Measurements from ENCODE around the gene MYO5C. TPM values are rescaled to one million over a fixed set of nuclear protein-coding genes. Genes with fewer than 3 reads are reported as not detected.

Gene MYO5C
- total RNA-seq, 1 donor from 2014 or later, result 8.5 TPM

DNA sequence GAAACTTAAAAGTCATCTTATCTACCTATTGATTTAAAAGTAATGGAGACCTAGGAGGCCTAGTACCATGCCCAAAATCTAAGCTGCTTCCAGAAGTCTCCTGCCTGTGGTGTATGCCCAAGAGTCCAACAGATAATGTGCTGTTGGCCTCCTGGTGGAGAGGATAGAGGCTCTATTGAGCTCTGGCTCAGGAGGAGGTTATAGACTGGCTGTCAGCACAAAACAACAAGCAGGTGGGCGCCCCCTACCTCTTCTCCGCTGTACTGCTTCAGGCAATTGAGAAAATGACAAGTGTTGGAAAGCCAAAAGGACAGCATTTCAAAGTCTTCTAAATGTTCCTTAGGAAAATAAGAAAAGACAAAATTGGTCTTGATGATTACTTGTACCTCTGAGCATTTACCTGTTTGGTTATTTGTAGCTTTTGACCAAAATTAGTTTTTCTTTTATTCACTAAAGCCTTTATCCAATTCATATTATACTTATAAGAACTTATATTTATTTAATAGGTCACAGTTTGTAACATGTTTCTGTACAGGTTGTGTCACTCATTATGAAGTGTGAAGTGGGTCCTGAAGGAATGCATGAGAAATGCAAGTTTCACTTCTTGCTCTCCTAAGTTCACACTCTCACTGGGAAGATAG, 87.2 kb downstream of the MYO5C start:
- DNase-seq (ENCODE audit: low read depth in 2 of 2), result peak; percentile 71 to 78

GRCh38 chr15:52207191-52207590, 88.4 kb downstream of the MYO5C start:
- no peak for DNase-seq (ENCODE audit: low read depth in 2 of 2)

GRCh38 chr15:52206446-52206845, 89.2 kb downstream of the MYO5C start:
- no peak for DNase-seq (ENCODE audit: low read depth in 2 of 2)

DNA sequence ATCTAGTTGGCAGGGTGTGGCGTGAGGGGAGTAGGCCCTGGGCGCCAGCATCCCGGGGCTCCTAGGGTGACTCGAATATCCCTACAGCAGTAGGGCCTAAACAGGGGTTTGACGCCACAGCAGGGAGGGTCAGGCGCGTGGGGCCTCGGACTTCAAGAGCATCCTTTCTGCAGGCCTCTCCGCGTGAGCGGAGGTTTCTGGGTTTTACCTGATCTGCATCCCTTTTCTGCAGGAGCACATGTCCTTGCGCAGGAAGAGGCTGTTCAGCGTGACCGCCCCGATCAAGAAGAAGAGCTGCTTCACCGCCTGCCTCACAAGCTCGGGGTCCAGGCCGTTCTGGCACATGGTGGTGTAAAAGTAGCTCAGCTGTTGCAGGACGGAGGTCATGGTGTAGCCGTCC, 90.9 kb downstream of the MYO5C start:
- no peak for DNase-seq (ENCODE audit: low read depth in 2 of 2)

GRCh38 chr15:52200831-52201365, 94.7 kb downstream of the MYO5C start:
- DNase-seq (ENCODE audit: low read depth in 2 of 2), result peak; percentile 5 to 54

DNA sequence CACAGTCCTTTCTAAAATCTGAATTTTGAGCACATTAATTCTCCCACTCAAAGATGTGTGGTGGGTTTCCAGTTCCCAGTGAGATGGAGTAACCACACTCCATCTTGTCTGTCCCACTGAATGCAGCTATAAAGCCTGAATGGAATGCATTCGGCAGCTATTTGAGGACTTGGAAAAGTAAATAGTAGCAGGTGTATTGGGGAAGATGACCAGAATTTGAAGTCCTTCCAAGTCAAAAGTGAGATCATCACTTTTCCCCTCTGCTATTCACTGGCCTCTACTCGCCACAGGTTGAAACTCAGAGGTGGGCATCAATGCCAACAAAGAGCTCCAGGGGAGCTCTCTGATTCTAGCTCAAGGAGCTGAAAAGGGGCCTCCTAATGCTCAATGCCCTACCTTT, 96.3 kb downstream of the MYO5C start:
- DNase-seq (ENCODE audit: low read depth in 2 of 2), result no peak

DNA sequence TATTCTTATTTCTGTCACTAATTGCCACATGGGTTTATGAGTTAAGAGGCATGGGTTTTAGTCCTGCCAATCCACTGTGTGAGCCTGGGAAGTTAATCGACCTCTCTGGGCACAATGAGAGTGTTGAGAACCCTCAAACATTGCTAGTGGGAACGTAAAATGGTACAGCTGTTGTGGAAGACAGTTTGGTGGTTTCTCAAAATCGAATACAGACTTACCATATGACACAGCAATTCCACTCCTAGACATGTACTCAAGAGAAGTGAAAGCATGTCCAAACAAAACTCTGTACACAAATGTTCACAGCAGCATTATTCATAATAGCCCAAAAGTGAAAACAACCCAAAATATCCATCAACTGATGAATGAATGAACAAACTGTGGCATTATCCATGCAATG, 98.7 kb downstream of the MYO5C start:
- DNase-seq (ENCODE audit: low read depth in 2 of 2), result no peak

- DNase-seq (ENCODE audit: low read depth in 2 of 2), result peak in 1 of 2 donors; percentile 18
Measured at GRCh38 chr15:52193791-52194190, 101.8 kb downstream of the MYO5C start.

DNA sequence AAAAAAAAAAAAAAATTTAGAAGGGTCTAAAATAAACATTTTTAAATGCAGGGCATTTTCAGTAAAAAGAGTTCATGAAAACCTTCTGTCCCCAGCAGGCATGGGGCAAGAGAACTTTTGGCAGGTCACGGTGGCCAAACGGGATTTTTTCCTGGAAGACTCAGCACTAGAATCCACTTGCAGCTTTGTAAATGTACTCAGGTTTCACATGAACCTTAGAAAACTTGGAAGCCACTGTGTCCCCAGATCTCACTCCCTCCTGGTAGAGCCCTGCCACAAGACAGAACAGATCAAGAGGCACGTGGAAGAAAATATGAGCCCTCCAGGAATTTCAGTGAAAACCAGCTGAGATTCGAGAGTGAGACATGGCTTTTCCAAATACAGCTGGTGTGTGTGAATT, 102.3 kb downstream of the MYO5C start:
- DNase-seq (ENCODE audit: low read depth in 2 of 2), result no peak

DNA sequence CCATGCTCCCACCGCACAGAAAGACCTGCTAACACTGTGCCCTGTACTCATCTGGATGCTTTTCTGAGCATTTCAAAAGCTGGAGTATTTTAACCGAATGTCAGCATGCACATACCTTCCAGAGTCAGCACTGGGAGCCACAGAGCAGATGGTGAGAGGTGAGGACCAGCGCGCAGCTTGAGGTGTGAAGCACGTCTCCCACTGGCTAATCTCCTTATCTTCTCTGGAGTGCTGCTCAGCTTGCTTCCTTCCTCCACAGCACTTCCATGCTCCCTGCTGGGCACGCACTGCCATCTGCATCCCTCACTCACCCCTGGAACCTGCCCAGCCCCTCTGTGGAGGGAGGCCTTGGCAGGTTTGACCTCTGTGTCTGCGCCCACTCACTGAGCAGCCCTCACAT, 104.4 kb downstream of the MYO5C start, which contains the start of gene GNB5:
GNB5 (minus strand) TSS at position 186 of the 400 bp plus-strand sequence. CDS start 6,716 bp downstream, outside the sequence.
- no peak for DNase-seq (ENCODE audit: low read depth in 2 of 2)

DNA sequence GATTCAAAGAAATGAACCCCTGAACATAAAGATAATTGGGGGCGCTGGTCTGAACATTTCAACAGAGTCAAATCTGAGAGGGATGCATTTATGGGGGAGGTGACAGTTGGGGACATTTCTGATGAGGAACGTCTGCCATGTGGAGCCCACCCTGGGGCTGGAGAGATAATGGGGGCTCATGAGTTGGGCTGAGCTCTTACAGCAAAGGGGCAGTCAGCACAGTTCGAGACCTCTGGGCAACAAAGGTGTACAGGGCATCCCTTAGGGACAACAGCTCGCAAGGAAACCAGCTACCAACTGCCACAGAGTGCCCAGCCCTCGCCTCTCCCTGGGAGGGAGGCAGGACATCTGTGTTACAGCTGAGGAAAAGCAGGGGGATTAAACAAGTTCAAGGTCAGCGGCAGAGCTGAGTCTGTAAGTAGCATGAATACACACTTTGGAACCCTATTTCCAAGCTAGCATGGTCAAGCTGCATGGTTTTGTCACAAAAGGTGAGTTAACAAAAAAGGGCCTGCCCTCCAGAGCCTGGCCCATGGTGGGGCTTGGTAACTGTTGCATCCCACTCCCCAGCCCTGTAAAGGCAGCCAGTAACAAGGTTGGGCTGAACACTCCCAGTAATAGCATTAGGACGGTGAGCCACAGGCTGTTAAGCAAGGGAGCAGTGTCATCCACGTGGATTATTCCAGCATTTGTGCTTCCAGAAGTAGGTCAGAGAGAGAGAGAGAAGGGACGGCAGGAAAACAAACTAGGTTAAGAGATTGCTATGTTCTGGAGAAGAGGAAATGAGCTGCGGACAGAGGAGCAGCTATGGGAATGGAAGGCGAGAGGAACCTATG, 108.7 kb downstream of the MYO5C start:
- DNase-seq (ENCODE audit: low read depth in 2 of 2), result no peak

- no peak for DNase-seq (ENCODE audit: low read depth in 2 of 2)
Measured at GRCh38 chr15:52185151-52185561, 110.4 kb downstream of the MYO5C start.

- DNase-seq (ENCODE audit: low read depth in 2 of 2), result no peak
Measured at GRCh38 chr15:52184721-52185120, 110.9 kb downstream of the MYO5C start.

DNA sequence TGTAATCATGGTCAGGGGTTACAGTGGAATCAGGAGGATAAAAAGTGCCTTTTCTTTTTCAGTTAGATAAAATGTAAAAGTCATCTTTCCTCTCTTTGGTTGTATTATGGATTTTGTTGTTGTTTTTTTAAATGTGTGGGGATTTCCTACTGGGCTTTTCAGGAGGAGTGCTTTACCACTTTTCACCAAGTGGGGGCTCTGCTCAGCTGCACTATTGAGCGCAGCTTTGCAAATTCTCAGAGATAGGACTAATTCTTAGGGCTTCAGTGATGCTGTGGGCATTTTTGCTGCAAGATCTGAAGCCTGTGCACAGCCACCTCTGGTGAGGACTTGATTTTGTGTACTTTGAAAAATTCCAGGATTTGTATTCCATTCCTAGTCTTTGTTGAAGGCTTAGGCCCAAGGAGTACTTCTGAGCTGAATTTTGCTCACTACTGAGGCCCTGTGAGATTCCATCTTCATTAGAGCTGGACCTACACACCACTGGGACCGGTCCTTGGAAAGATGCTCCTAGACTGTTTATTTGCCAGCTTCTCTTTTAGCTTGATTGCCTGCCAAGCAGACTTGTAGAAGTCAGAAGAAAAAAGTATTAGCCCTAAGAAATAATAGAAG, 111.9 kb downstream of the MYO5C start:
- DNase-seq (ENCODE audit: low read depth in 2 of 2), result peak; percentile 57 to 63

GRCh38 chr15:52181938-52182780, 113.4 kb downstream of the MYO5C start:
- DNase-seq (ENCODE audit: low read depth in 2 of 2), result no peak

- no peak for DNase-seq (ENCODE audit: low read depth in 2 of 2)
Measured at GRCh38 chr15:52180851-52181450, 114.7 kb downstream of the MYO5C start.

- no peak for DNase-seq (ENCODE audit: low read depth in 2 of 2)
Measured at GRCh38 chr15:52180196-52180835, 115.3 kb downstream of the MYO5C start.

- peak; percentile 84 to 91 for DNase-seq (ENCODE audit: low read depth in 2 of 2)
Measured at GRCh38 chr15:52179278-52180195, 116.1 kb downstream of the MYO5C start.

- DNase-seq (ENCODE audit: low read depth in 2 of 2), result no peak
Measured at GRCh38 chr15:52178765-52179164, 116.8 kb downstream of the MYO5C start.
